Measurements from ENCODE around the gene PHOX2B.

PHOX2B gene

DNA sequence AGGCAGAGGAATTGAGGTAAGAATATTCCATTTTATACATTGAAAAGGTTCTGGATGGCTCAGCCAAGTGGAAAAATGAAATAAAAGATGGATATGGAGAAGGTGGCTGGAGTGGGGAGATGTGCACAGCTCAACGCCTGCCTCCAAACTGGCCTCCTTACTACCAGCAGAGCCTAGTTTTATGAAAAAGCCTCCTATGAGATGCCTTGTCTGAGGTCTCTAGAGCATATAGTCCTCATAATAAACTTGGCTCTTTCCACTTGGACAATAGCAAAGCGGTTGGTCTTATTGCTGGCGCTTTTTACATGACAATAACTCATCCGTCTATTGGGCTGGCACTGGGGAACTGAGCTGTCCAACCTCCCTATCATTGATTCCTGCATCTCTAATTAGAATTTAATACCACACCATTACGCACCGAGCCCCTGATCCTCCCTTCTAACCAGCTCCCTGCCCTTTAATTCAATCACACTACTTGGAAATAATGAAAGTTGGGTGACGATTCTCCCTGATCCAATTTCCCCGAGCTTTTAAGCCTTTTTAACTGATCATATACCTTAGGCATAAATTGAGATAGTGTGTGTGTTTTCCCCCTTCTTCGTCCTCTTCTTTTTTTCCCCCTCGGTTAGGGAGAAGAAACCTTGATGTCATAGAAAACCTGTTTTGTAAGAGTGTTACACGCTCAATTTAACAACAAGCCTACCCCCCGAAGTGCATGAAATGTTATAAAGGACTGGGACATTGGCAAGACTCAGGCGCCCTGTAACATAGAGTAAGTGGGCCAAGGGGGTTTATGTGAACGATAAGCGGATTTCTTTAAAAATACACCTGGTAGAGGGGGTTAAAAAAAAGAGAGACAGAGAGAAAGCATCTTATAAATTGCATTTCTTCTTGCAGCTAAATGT lies at the start of gene PHOX2B:
Gene PHOX2B, minus strand, starts transcription at position 155 of the 905 bp plus-strand sequence. Its CDS starts 115 bp downstream, at position 40.
- no peak for DNase-seq (ENCODE audit: low read depth)

GRCh38 chr4:41797260-41797659 lies 48.7 kb upstream of the PHOX2B start:
- no peak for DNase-seq (ENCODE audit: low read depth)

DNA sequence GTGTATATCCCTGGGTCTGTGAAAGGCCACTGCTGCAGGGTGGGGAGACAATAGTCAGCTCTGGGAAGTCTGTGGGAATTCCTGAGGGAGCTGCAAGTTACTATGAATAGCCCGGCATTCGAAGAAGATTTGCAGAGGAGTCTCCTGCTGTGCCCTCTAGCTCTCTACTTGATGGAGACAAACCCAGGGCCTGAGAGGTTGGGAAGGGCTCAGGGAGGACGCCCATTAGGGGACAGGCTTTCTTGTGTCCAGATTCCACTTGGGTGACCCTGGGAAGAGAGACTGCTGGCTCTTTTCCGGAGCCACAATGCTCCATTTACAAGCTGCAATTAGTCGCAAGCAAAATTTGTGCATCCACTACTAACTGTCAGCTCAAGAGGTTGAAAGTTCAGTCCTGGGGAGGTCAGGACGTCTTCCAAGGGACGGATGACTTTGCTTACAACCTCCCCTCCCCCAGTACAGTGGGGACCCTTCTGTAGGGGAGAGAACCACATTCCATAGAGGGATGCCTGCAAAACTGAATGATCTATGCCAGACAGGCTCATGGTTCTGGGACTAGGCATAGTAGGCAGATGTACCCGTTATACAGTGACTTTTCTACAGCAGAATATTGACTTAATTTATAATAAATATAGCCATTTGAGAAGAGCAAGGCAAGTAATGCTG lies 48.2 kb upstream of the PHOX2B start:
- DNase-seq (ENCODE audit: low read depth), result no peak

- DNase-seq (ENCODE audit: low read depth), result no peak
Measured at GRCh38 chr4:41795796-41796385, 47.4 kb upstream of the PHOX2B start.

- no peak for DNase-seq (ENCODE audit: low read depth)
Measured at GRCh38 chr4:41792166-41792565, 43.6 kb upstream of the PHOX2B start.

- DNase-seq (ENCODE audit: low read depth), result no peak
Measured at GRCh38 chr4:41791557-41791956, 43.0 kb upstream of the PHOX2B start.

- DNase-seq (ENCODE audit: low read depth), result no peak
Measured at GRCh38 chr4:41787931-41788330, 39.4 kb upstream of the PHOX2B start.

GRCh38 chr4:41785665-41786064 lies 37.1 kb upstream of the PHOX2B start:
- DNase-seq (ENCODE audit: low read depth), result no peak

DNA sequence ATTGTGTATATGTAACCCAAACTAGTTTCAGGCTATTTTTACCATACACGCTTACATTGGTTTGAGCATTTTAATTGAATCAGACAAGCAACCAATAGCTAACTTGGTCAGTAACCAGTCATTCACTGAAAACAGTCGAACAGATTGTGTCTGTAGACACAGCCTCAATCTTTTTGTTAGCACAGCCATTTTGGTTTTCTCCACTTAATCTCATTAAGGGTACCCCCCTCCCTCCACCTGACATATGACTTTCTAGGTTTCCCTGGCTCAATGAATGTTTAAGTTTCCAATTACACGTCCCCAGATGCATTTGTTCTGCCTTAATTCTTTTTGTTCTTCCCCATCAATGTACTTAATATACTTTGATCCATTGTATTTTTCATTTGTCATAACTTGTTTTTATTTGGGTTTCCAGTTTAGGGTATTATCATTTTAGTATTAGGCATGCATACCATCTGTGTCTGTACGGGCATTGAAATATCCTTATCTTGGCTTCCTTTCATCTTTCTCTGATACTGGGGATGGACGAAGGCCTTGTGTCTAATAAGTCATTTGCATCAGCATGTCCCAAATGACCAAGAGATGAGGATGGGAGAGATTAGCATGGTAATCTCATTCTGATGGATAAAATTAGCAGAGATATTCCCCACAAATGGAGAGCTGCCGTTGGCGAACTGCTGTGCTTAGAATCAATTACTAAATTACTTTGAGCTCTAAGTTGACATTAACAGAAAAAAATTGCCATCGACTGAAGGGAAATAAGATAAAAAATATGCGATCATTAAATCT lies 35.9 kb upstream of the PHOX2B start:
- no peak for DNase-seq (ENCODE audit: low read depth)

DNA sequence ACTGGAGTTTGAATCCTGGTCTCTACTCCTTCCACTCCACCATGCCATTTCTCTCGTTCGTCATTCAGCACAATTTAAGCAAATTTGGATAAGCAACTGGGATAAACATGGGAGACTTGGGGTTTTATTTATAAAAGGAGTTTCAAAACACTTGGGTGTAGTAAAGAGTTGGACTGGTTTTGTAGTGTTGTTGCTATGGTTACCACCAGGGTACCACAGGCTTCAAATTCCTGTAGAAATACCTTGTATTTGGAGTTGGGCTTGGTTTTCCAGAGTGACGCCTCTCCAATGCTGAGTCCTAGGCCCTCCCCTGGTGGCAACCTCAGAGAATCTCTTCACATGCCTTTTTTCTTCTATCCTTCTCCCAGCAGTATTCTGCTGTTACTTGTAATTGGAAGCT lies 27.9 kb upstream of the PHOX2B start:
- DNase-seq (ENCODE audit: low read depth), result no peak

GRCh38 chr4:41763729-41764128 lies 15.2 kb upstream of the PHOX2B start:
- DNase-seq (ENCODE audit: low read depth), result no peak

GRCh38 chr4:41758884-41759283 lies 10.4 kb upstream of the PHOX2B start:
- DNase-seq (ENCODE audit: low read depth), result no peak

DNA sequence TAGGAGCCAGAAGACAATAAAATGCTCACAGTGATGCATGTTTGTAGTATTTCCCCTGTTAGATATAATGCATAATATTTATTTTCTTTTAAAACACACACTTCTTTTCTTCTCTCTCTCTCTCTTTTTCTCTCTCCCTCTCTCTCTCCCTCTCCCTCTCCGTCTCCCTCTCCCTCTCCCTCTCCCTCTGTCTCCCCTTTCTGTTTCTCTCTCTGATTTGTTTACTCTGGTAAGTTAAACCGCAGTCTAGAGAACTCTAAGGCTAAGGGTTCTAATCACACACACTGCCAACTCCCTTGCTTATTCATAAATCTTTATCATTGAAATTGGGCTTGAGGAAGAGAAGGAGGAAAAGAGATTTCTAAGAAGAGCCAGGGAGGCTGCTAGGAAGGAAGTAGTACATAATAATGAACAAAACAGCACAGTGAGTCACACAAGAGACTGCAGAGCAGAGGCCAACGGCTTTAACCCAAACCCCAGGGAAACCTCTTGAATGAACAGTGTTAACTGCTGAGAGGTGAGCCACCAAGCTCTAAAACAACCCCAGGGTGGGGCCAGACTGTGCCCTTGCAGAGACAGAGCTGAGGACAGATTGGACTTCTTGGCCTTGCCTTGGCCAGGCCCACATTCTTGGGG lies 9.1 kb upstream of the PHOX2B start:
- DNase-seq (ENCODE audit: low read depth), result no peak

GRCh38 chr4:41753942-41754341 lies 5.4 kb upstream of the PHOX2B start:
- no peak for DNase-seq (ENCODE audit: low read depth)

GRCh38 chr4:41752081-41752836 lies 3.7 kb upstream of the PHOX2B start:
- no peak for DNase-seq (ENCODE audit: low read depth)

- DNase-seq (ENCODE audit: low read depth), result no peak
Measured at GRCh38 chr4:41751449-41752061, 3.0 kb upstream of the PHOX2B start.

DNA sequence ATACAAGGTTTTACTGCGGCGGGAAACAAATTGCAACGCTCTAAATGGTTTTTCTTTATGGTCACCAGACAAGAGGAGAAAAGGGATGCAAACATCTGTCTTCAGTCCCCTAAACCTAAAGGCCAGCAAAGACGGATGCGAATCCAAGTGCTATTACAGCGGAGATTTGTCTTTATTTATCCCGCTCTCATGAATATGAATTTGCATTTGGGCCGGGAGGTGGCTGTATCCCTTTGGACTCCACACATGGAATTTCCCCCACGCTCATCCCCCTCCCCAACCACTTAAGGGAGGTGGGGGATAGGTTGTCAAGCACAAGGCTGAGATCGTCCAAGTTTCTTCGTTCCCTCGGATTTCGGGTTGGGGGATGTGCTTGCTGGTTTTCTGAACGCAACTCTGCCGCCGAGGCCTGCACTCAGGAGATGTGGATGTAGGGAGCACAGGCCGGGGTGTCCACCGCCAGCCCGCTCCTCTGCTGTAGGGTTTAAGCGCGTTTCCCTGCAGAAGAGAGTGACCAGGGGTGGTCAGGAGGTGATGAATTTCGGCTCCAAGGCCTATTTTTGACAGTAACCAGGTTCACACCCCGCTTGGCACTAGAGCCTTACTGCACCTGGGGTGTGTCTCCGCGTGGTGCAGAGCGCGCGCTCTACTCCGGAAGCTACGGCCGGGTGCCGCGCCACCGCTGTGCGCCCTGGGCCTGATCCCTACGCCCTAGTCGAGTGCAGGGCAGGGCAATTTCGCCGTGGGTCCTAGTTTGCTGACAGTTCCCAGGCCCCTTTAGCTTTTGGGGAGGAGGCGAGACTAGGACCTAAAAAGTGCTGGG lies 2.3 kb upstream of the PHOX2B start:
- DNase-seq (ENCODE audit: low read depth), result no peak

GRCh38 chr4:41750121-41750625 lies 1.6 kb upstream of the PHOX2B start:
- no peak for DNase-seq (ENCODE audit: low read depth)

DNA sequence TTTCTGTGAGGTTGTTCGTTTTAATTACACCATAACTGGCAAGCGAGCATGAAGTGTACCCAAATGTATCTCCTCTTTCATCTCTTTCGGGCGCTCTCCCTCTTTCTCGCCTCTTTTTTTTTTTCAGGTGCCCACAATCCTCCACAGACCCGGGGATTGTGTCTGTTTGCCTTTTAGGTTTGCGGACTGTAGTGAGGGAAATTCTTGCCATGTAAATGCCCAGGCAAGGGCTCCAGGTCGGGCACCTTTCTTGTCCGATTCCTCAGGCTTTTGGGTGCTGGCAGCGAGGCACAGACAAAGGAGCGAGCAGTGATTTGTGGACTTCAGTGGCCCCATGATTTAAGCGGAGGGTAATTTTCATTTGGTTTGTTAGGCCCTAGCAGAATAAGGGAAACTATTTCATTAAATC lies 1.1 kb upstream of the PHOX2B start:
- no peak for DNase-seq (ENCODE audit: low read depth)

Measured in activated T-helper 9 cell treated with anti-CD3 and anti-CD28 coated beads, Interleukin-2, amount 50 U/mL, for 16 hours (primary cell).